Upper lobe of left lung (tissue), 4 donors: ENCODE measurements around the gene SLC37A4.

Experiments used
- EP300 ChIP-seq, 4 donors: sonication (generic); formaldehyde crosslinking; IDR thresholded peaks; one replicate each; pipeline ENCODE4 v1.5.1; 2017; ENCODE audit warnings: antibody characterized with exemption in 4 of 4, control low read depth in 2 of 4
- POLR2A ChIP-seq, 4 donors: fragments of 450-650 bp; IDR thresholded peaks; one replicate each; pipeline ENCODE4 v1.5.1; 2016 to 2017; ENCODE audit warnings: antibody characterized with exemption in 4 of 4, mild to moderate bottlenecking in 2 of 4
- POLR2AphosphoS5 ChIP-seq, 2 donors: sonication (generic); formaldehyde crosslinking; IDR thresholded peaks; one replicate each; pipeline ENCODE4 v1.5.1; 2017; ENCODE audit warnings: antibody characterized with exemption in 2 of 2
- TF ChIP-seq, protein P1 (sequence below), 6 experiments: fragments of 450-650 bp in 4 of 6; fragments of 200-600 bp in 2 of 6; sonication (generic) in 2 of 6; IDR thresholded peaks; one replicate each; pipeline ENCODE4 v1.5.1; 2016 to 2019; ENCODE audit warnings: antibody characterized with exemption in 6 of 6

DNA sequence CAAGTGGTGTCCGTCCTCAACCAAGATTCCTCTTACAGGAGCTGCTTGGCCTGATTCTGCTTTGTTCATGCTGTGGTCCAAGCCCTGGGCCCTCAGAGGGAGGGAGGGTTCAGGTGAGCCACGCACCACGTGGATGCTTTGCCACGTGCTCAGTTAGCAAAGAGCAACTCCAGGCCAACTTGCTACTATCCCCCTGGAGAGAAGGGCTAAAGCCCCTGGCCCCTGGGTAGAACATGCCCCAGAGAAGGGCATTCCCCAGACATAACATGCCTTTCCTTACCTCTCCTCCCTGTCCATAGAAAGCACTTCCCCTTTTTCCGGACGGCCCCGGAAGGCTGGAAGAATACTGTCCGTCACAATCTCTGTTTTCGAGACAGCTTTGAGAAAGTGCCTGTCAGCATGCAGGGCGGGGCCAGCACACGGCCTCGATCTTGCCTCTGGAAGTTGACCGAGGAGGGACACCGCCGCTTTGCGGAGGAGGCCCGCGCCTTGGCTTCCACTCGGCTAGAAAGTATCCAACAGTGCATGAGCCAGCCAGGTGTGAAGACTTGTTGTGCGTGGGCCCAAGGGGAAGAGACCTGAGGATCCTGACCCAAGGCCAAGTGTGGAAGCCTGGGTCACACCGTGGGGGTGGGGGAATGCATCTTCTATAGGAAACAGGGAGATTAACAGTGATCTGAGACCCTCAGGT, 50.3 kb downstream of the SLC37A4 start:
- TF ChIP-seq POLR2A (IDR thresholded peaks at IDR 0.05) (no peak), POLR2AphosphoS5 (IDR thresholded peaks at IDR 0.05) (no peak), EP300 (IDR thresholded peaks at IDR 0.05) (no peak)
- TF ChIP-seq, protein P1, sequence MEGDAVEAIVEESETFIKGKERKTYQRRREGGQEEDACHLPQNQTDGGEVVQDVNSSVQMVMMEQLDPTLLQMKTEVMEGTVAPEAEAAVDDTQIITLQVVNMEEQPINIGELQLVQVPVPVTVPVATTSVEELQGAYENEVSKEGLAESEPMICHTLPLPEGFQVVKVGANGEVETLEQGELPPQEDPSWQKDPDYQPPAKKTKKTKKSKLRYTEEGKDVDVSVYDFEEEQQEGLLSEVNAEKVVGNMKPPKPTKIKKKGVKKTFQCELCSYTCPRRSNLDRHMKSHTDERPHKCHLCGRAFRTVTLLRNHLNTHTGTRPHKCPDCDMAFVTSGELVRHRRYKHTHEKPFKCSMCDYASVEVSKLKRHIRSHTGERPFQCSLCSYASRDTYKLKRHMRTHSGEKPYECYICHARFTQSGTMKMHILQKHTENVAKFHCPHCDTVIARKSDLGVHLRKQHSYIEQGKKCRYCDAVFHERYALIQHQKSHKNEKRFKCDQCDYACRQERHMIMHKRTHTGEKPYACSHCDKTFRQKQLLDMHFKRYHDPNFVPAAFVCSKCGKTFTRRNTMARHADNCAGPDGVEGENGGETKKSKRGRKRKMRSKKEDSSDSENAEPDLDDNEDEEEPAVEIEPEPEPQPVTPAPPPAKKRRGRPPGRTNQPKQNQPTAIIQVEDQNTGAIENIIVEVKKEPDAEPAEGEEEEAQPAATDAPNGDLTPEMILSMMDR (IDR thresholded peaks at IDR 0.05) = no peak
